Panc1 (cell line): ENCODE measurements around the gene STX2.

Experiments
- TF ChIP-seq, protein P1 (sequence below): fragments of 450-650 bp; IDR thresholded peaks from 2 replicates; pipeline ENCODE4 v1.5.1; 2017; ENCODE audit warnings: mild to moderate bottlenecking
- TF ChIP-seq, protein P2 (sequence below), 2 experiments: IDR thresholded peaks; 2 replicates each; pipeline ENCODE4 v1.6.1; 2011 to 2012; ENCODE audit warnings: low read depth in 2 of 2, control low read depth in 1 of 2, low read length in 1 of 2, mild to moderate bottlenecking in 1 of 2, moderate library complexity in 1 of 2; ENCODE audit not compliant: insufficient read depth in 1 of 2

DNA sequence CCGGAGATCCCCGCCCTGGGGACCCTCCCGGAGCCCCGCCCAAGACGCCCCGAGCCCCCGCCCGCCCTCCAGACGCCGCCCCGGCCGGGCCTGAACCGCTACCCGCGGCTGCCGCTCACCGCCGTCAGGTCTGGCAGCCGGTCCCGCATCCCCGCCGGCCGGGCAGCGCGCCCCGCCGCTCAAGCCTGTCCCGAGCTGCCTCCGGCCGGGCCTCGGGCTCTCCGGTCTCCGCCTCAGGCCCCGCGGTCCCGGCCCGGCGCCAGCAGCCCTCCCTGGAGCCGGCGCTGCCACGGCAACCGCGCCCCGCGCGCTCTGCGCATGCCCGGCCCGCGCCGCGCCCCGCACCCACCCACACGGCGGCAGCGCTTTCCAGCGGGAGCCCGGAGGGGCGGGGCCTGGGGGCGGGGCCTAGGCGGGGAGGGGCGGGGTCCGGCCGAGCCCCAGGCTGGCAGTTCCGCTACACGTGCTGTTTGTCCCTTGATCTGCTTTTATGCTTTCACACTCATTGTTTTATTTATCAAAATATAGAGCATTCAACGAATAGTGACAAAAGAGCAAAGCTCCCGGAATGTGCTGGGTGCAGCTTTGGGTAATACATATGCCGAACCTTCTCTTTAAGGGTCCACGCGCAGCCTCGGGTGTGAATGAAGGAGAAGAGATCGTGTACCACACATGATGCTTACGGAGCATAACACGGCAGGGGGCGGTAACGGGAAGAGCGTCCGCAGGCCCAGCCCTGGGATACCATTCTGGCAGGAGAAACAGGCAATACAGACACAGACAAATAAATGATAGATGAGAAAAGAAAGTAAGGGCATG is at the start of gene STX2:
- TF ChIP-seq, protein P1, sequence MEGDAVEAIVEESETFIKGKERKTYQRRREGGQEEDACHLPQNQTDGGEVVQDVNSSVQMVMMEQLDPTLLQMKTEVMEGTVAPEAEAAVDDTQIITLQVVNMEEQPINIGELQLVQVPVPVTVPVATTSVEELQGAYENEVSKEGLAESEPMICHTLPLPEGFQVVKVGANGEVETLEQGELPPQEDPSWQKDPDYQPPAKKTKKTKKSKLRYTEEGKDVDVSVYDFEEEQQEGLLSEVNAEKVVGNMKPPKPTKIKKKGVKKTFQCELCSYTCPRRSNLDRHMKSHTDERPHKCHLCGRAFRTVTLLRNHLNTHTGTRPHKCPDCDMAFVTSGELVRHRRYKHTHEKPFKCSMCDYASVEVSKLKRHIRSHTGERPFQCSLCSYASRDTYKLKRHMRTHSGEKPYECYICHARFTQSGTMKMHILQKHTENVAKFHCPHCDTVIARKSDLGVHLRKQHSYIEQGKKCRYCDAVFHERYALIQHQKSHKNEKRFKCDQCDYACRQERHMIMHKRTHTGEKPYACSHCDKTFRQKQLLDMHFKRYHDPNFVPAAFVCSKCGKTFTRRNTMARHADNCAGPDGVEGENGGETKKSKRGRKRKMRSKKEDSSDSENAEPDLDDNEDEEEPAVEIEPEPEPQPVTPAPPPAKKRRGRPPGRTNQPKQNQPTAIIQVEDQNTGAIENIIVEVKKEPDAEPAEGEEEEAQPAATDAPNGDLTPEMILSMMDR: no peak; the same call in 1 of the 2 replicates
- TF ChIP-seq, protein P2, sequence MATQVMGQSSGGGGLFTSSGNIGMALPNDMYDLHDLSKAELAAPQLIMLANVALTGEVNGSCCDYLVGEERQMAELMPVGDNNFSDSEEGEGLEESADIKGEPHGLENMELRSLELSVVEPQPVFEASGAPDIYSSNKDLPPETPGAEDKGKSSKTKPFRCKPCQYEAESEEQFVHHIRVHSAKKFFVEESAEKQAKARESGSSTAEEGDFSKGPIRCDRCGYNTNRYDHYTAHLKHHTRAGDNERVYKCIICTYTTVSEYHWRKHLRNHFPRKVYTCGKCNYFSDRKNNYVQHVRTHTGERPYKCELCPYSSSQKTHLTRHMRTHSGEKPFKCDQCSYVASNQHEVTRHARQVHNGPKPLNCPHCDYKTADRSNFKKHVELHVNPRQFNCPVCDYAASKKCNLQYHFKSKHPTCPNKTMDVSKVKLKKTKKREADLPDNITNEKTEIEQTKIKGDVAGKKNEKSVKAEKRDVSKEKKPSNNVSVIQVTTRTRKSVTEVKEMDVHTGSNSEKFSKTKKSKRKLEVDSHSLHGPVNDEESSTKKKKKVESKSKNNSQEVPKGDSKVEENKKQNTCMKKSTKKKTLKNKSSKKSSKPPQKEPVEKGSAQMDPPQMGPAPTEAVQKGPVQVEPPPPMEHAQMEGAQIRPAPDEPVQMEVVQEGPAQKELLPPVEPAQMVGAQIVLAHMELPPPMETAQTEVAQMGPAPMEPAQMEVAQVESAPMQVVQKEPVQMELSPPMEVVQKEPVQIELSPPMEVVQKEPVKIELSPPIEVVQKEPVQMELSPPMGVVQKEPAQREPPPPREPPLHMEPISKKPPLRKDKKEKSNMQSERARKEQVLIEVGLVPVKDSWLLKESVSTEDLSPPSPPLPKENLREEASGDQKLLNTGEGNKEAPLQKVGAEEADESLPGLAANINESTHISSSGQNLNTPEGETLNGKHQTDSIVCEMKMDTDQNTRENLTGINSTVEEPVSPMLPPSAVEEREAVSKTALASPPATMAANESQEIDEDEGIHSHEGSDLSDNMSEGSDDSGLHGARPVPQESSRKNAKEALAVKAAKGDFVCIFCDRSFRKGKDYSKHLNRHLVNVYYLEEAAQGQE (IDR thresholded peaks at IDR 0.05; ENCODE audit: insufficient read depth in 1 of 2, low read depth in 2 of 2, low read length in 1 of 2): no peak
